HEK293 (cell line): Measurements from ENCODE around the gene NPDC1.
A peak's percentile ranks its signal among the peaks of the same experiment; 100 is the strongest.

Experiments used
- CTCF ChIA-PET: fragments of 350-600 bp; formaldehyde crosslinking; extraction: SDS; loops from one replicate; lab custom pipeline; 2021; ENCODE audit warnings: antibody characterized with exemption; lab: Yijun Ruan, JAX
- POLR2A ChIA-PET: fragments of 300-600 bp; formaldehyde crosslinking; extraction: SDS; loops from one replicate; lab custom pipeline; 2020; ENCODE audit warnings: antibody characterized with exemption, inconsistent platforms; lab: Yijun Ruan, JAX
- H3K27ac ChIP-seq: fragments of 200-500 bp; sonication (Bioruptor generic); 2 replicates; pipeline ENCODE4 v1.5.1; 2014; ENCODE audit warnings: low read depth, low read length, control low read depth, inconsistent platforms; ENCODE audit errors: extremely low read depth
- H3K36me3 ChIP-seq, 2 experiments: fragments of 200-500 bp in 1 of 2; sonication (Bioruptor generic) in 1 of 2; 1 replicate in 1 of 2; 2 replicates in 1 of 2; pipeline ENCODE4 v1.5.1; 2014 to 2017; ENCODE audit warnings: inconsistent platforms in 2 of 2, low read length in 2 of 2; ENCODE audit not compliant: control insufficient read depth in 2 of 2, insufficient read depth in 1 of 2
- H3K4me1 ChIP-seq: fragments of 200-500 bp; sonication (Bioruptor generic); 2 replicates; pipeline ENCODE4 v1.5.1; 2014; ENCODE audit warnings: mild to moderate bottlenecking, low read length, inconsistent platforms; ENCODE audit not compliant: control insufficient read depth, insufficient read depth
- H3K4me3 ChIP-seq: 2 replicates; pipeline ENCODE4 v1.5.1; 2011; ENCODE audit warnings: low read depth, mild to moderate bottlenecking, control low read depth, low read length, moderate library complexity
- H3K9me3 ChIP-seq: fragments of 200-500 bp; sonication (Bioruptor generic); 2 replicates; pipeline ENCODE4 v1.5.1; 2014; ENCODE audit warnings: low read depth, low read length, inconsistent platforms; ENCODE audit not compliant: control insufficient read depth, insufficient read depth
- FEZF1 ChIP-seq: fragments of 450-650 bp; formaldehyde crosslinking; IDR thresholded peaks from 2 replicates; pipeline ENCODE4 v1.5.1; 2016; ENCODE audit warnings: missing biosample characterization, missing genetic modification characterization
- GLIS1 ChIP-seq: fragments of 450-650 bp; formaldehyde crosslinking; IDR thresholded peaks from 2 replicates; pipeline ENCODE4 v1.5.1; 2016; ENCODE audit warnings: missing biosample characterization, missing genetic modification characterization
- SCRT2 ChIP-seq: fragments of 450-650 bp; formaldehyde crosslinking; IDR thresholded peaks from 2 replicates; pipeline ENCODE4 v1.5.1; 2016; ENCODE audit warnings: missing biosample characterization, missing genetic modification characterization
- WT1 ChIP-seq: fragments of 450-650 bp; formaldehyde crosslinking; IDR thresholded peaks from 2 replicates; pipeline ENCODE4 v1.5.1; 2016; ENCODE audit warnings: missing biosample characterization, missing genetic modification characterization
- ZBTB21 ChIP-seq: fragments of 450-650 bp; formaldehyde crosslinking; IDR thresholded peaks from 2 replicates; pipeline ENCODE4 v1.5.1; 2017; ENCODE audit warnings: missing biosample characterization, missing genetic modification characterization
- ZBTB48 ChIP-seq: fragments of 450-650 bp; formaldehyde crosslinking; IDR thresholded peaks from 2 replicates; pipeline ENCODE4 v1.5.1; 2016; ENCODE audit warnings: missing biosample characterization, missing genetic modification characterization
- ZBTB7A ChIP-seq: fragments of 450-650 bp; formaldehyde crosslinking; IDR thresholded peaks from 2 replicates; pipeline ENCODE4 v1.5.1; 2016; ENCODE audit warnings: low read depth, missing biosample characterization, missing genetic modification characterization
- ZIC2 ChIP-seq: fragments of 450-650 bp; formaldehyde crosslinking; IDR thresholded peaks from 2 replicates; pipeline ENCODE4 v1.5.1; 2016; ENCODE audit warnings: missing biosample characterization, missing genetic modification characterization
- ZNF302 ChIP-seq: fragments of 450-650 bp; formaldehyde crosslinking; IDR thresholded peaks from 2 replicates; pipeline ENCODE4 v1.5.1; 2016; ENCODE audit warnings: missing biosample characterization, missing genetic modification characterization, low read depth
- ZNF404 ChIP-seq: fragments of 450-650 bp; formaldehyde crosslinking; IDR thresholded peaks from 2 replicates; pipeline ENCODE4 v1.5.1; 2017; ENCODE audit warnings: missing biosample characterization, missing genetic modification characterization
- ZNF549 ChIP-seq: fragments of 450-650 bp; IDR thresholded peaks from 2 replicates; pipeline ENCODE4 v1.5.1; 2018; ENCODE audit warnings: missing biosample characterization, missing genetic modification characterization, mild to moderate bottlenecking, inconsistent platforms, moderate library complexity
- ZNF600 ChIP-seq: fragments of 450-650 bp; formaldehyde crosslinking; IDR thresholded peaks from 2 replicates; pipeline ENCODE4 v1.5.1; 2016; ENCODE audit warnings: missing biosample characterization, missing genetic modification characterization
- TF ChIP-seq, protein P1 (sequence below): fragments of 450-650 bp; formaldehyde crosslinking; IDR thresholded peaks from 2 replicates; pipeline ENCODE4 v1.5.1; 2016; ENCODE audit warnings: missing biosample characterization, missing genetic modification characterization
- TF ChIP-seq, protein P2 (sequence below): fragments of 450-650 bp; formaldehyde crosslinking; IDR thresholded peaks from 2 replicates; pipeline ENCODE4 v1.5.1; 2017; ENCODE audit warnings: missing biosample characterization, missing genetic modification characterization
- TF ChIP-seq, protein P3 (sequence below): fragments of 450-650 bp; IDR thresholded peaks from 2 replicates; pipeline ENCODE4 v1.5.1; 2018; ENCODE audit warnings: missing biosample characterization, missing genetic modification characterization
- TF ChIP-seq, protein P4 (sequence below): fragments of 450-650 bp; formaldehyde crosslinking; IDR thresholded peaks from 2 replicates; pipeline ENCODE4 v1.5.1; 2016; ENCODE audit warnings: missing biosample characterization, missing genetic modification characterization
- TF ChIP-seq, protein P5 (sequence below): fragments of 450-650 bp; formaldehyde crosslinking; IDR thresholded peaks from 2 replicates; pipeline ENCODE4; 2016; ENCODE audit warnings: missing biosample characterization, missing genetic modification characterization

NPDC1 gene

DNA sequence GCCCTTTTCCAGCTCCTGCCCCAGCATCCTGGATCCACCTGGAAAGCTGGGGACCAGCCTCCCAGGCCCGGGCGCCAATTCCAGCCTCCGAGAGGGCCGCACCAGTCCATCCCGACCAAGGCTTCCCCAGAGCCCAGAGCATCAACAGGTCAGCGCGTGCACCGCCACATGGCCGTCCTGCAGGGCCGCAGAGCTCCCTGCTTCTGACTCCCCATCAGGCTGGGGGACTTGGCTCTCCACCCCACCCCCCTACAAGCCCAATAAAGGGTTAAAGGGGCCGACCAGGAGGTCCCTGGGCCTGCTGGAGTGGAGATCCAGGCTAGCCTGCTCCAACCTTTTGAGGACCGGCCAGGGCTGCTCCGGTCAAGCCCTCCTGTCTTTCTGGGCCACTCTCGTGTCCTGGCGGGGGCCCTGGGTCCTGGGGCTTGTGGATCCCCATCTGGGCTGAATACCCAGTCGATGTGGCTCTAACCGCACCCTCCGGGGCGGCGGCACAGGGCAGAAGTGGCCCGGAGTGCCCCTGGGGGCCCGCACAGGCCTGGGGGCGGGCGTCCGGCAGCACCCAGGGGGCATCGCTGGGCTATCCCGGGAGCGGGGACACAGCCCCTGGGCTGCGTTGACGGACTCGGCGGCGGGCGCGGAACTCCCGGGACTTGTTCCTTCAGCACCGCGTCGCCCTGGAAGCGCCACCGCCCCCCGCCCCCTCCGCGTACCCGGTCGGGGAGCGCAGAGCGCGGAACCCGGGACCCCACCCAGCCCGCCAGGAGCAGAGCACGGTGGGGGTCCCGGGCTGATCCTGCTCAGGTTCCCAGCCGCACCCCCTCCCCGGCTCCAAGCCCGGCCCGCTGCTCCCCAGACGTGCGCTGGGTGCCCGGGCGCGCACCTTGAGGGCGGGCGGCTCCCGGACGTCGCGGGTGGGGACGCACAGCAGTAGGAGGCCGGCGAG lies 7.3 kb upstream of the NPDC1 start:
- Histone ChIP-seq H3K9me3 (no peaks in the 10 kb centered on the region), H3K4me3 (peak overlapping the region; percentile 18), H3K36me3 (no peaks in the 10 kb centered on the region), H3K27ac (no peak overlapping the region), H3K4me1 (no peaks in the 10 kb centered on the region)
- POLR2A ChIA-PET: interaction anchor here (0.6 to 1.7 kb wide), 8 partner anchors 11 to 247 kb away, joined by 3 to 7 read pairs (median 4); partner anchors contain the start of genes MAN1B1, SAPCD2 and UAP1L1
- CTCF ChIA-PET: interaction anchor here (0.8 to 10.1 kb wide), 5 partner anchors 14 to 184 kb away, joined by 3 to 166 read pairs (median 4); partner anchors contain the start of genes MAN1B1 and SAPCD2
- TF ChIP-seq SCRT2 (tag by site-specific recombination): peak; percentile 77
- TF ChIP-seq, protein P1, sequence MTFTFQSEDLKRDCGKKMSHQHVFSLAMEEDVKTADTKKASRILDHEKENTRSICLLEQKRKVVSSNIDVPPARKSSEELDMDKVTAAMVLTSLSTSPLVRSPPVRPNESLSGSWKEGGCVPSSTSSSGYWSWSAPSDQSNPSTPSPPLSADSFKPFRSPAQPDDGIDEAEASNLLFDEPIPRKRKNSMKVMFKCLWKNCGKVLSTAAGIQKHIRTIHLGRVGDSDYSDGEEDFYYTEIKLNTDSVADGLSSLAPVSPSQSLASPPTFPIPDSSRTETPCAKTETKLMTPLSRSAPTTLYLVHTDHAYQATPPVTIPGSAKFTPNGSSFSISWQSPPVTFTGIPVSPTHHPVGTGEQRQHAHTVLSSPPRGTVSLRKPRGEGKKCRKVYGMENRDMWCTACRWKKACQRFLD (tag by site-specific recombination): no peak
- 0 out of 2 replicates have a peak, but pooled peaks have one; percentile 11 for TF ChIP-seq ZNF600 (tag by site-specific recombination)

DNA sequence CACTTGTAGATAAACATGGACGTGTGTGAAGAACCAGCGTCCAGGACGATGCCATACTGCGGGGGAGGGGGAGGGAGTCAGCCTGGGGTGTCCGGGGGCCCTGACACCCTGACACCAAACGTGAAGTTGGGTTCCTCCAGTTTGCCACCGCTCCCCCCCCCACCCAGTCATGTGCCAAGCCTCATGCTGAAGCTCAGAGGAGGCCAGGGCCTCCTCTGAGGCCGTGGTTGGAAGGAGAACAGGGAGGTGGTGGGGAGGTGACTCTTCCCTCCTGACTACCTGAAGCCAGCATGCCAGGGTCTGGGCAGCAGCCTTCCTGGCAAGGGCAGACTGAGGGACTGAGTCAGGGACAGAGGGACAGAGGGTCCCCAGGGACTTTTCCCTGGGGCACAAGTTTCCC lies 6.3 kb upstream of the NPDC1 start:
- TF ChIP-seq, protein P2, sequence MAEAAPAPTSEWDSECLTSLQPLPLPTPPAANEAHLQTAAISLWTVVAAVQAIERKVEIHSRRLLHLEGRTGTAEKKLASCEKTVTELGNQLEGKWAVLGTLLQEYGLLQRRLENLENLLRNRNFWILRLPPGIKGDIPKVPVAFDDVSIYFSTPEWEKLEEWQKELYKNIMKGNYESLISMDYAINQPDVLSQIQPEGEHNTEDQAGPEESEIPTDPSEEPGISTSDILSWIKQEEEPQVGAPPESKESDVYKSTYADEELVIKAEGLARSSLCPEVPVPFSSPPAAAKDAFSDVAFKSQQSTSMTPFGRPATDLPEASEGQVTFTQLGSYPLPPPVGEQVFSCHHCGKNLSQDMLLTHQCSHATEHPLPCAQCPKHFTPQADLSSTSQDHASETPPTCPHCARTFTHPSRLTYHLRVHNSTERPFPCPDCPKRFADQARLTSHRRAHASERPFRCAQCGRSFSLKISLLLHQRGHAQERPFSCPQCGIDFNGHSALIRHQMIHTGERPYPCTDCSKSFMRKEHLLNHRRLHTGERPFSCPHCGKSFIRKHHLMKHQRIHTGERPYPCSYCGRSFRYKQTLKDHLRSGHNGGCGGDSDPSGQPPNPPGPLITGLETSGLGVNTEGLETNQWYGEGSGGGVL (tag by site-specific recombination): no peak
- TF ChIP-seq ZNF404 (tag by site-specific recombination) (no peak), FEZF1 (tag by site-specific recombination) (no peak), ZNF302 (tag by site-specific recombination) (no peak), ZIC2 (tag by site-specific recombination) (no peak), ZBTB21 (tag by site-specific recombination) (no peak), ZBTB48 (0 out of 2 replicates have a peak, but pooled peaks have one; percentile 17), ZNF549 (tag by site-specific recombination) (no peak), GLIS1 (tag by site-specific recombination) (peak; percentile 91), WT1 (no peak), ZBTB7A (tag by site-specific recombination) (no peak)
- TF ChIP-seq, protein P3, sequence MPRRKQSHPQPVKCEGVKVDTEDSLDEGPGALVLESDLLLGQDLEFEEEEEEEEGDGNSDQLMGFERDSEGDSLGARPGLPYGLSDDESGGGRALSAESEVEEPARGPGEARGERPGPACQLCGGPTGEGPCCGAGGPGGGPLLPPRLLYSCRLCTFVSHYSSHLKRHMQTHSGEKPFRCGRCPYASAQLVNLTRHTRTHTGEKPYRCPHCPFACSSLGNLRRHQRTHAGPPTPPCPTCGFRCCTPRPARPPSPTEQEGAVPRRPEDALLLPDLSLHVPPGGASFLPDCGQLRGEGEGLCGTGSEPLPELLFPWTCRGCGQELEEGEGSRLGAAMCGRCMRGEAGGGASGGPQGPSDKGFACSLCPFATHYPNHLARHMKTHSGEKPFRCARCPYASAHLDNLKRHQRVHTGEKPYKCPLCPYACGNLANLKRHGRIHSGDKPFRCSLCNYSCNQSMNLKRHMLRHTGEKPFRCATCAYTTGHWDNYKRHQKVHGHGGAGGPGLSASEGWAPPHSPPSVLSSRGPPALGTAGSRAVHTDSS (tag by site-specific recombination): no peak
- TF ChIP-seq, protein P4, sequence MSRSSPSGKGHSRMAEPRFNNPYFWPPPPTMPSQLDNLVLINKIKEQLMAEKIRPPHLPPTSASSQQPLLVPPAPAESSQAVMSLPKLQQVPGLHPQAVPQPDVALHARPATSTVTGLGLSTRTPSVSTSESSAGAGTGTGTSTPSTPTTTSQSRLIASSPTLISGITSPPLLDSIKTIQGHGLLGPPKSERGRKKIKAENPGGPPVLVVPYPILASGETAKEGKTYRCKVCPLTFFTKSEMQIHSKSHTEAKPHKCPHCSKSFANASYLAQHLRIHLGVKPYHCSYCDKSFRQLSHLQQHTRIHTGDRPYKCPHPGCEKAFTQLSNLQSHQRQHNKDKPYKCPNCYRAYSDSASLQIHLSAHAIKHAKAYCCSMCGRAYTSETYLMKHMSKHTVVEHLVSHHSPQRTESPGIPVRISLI: no peak
- TF ChIP-seq, protein P5, sequence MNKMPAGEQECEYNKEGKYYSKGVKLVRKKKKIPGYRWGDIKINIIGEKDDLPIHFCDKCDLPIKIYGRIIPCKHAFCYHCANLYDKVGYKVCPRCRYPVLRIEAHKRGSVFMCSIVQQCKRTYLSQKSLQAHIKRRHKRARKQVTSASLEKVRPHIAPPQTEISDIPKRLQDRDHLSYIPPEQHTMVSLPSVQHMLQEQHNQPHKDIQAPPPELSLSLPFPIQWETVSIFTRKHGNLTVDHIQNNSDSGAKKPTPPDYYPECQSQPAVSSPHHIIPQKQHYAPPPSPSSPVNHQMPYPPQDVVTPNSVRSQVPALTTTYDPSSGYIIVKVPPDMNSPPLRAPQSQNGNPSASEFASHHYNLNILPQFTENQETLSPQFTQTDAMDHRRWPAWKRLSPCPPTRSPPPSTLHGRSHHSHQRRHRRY (tag by site-specific recombination): no peak
- CTCF ChIA-PET: interaction anchor here (0.8 to 10.1 kb wide), 5 partner anchors 15 to 185 kb away, joined by 3 to 166 read pairs (median 4); partner anchors contain the start of genes MAN1B1 and SAPCD2
- Histone ChIP-seq H3K4me3 (no peak overlapping the region), H3K4me1 (no peaks in the 10 kb centered on the region), H3K36me3 (no peaks in the 10 kb centered on the region), H3K9me3 (no peaks in the 10 kb centered on the region), H3K27ac (no peak overlapping the region)
- POLR2A ChIA-PET: interaction anchor here (0.6 to 1.7 kb wide), 7 partner anchors 12 to 248 kb away, joined by 3 to 7 read pairs (median 3); partner anchors contain the start of genes MAN1B1 and SAPCD2
